ENCODE measurements around the gene ZNF559. TPM values are rescaled to one million over a fixed set of nuclear protein-coding genes. Genes with fewer than 3 reads are reported as not detected.
"Not testable (repeated sequence)": the region's sequence is repeated elsewhere in the genome, so short reads cannot be mapped to it uniquely, and the experiment has no call there.

The ZNF559 gene
- total RNA-seq = 10 to 100 TPM in 3 of 4 donors, 1 to 10 TPM in 1; 5.3 to 60.1 (median 30.2) TPM

DNA sequence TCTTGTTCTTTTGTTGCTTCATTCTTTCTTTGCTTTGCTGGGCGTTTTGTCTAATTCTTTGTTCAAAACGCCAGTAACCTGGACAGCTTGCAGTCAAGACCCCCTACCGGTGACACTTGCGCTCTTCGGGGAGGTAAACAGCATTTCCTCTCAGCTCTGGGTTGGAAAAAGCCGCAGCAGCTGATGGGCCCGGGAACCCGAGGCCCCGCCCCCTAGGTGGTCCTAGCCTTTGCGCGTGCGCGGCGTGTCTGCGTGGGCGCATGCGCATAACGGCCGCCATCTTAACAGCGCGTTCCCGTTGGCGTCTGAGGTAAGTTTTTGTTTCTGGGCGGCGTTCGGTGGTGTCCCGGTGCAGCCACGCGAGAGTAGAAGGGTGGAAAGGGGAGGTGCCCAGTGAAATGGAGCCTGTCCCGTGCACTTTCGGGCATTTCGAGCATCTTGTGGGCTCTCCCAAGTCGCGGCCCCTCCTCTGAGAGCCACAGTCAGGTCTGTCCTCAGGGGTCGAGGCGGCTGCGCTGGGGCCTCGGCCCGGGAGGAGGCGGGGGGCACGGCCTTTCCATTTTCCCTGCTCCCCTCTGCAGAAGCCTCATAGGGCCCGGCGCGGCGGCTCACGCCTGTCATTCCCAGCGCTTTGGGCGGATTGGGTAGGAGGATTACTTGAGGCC lies at the start of gene ZNF559:
TSS of gene ZNF559 (plus strand) at position 261 of the 665 bp plus-strand sequence. CDS start 14,371 bp downstream, outside the sequence.
- intact Hi-C loops (cut with DNase I; ENCODE audit: low total_unique reads) = no loop called here

DNA sequence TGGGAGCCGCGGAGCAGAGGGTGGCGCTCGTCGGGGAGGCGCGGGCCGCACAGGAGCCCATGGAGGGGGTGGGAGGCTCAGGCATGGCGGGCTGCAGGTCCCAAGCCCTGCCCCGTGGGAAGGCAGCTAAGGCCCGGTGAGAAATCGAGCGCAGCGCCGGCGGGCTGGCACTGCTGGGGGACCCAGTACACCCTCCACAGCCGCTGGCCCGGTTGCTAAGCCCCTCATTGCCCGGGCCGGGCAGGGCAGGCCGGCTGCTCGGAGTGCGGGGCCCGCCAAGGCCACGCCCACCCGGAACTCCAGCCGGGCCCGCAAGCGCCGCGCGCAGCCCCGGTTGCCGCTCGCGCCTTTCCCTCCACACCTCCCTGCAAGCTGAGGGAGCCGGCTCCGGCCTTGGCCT lies 40.5 kb upstream of the ZNF559 start:
- intact Hi-C loops (cut with DNase I; ENCODE audit: low total_unique reads) = not testable (repeated sequence)

More for the DNA sequence above, at the start of gene ZNF559:
- peaks cover 5 to 22% of the 10 kb centered on the region in 2 donors for H3K9me3 ChIP-seq
- peak within 1 kb of the TSS; percentile 90 to 91 for H3K27ac ChIP-seq
- DNase-seq = peak; percentile 92 to 96
- H3K4me3 ChIP-seq = peak within 1 kb of the TSS; percentile 77 to 90
- peaks cover 0 to 4% of the 10 kb centered on the region in 2 donors for H3K4me1 ChIP-seq
- TF ChIP-seq POLR2A (IDR thresholded peaks at IDR 0.05) = peak; percentile 17 to 19
- peak; percentile 8 to 35 (median 20) for TF ChIP-seq CTCF (IDR thresholded peaks at IDR 0.05)
- no peaks in the 10 kb centered on the region for H3K36me3 ChIP-seq
- H3K27me3 ChIP-seq = no peaks in the 10 kb centered on the region

GRCh38 chr19:9289231-9289884 lies 34.6 kb upstream of the ZNF559 start:
- TF ChIP-seq CTCF (IDR thresholded peaks at IDR 0.05) (no peak), POLR2A (IDR thresholded peaks at IDR 0.05) (no peak)
- H3K27me3 ChIP-seq = no peaks in the 10 kb centered on the region
- no peak overlapping the region for H3K27ac ChIP-seq
- no peaks in the 10 kb centered on the region for H3K4me1 ChIP-seq
- peaks cover 0 to 57% of the 10 kb centered on the region in 2 donors for H3K9me3 ChIP-seq
- DNase-seq = no peak
- H3K36me3 ChIP-seq = no peaks in the 10 kb centered on the region
- H3K4me3 ChIP-seq = no peak overlapping the region
- intact Hi-C loops (cut with DNase I; ENCODE audit: low total_unique reads) = no loop called here

More for the DNA sequence above, 40.5 kb upstream of the ZNF559 start:
- not testable (repeated sequence) for H3K4me1 ChIP-seq, DNase-seq, H3K4me3 ChIP-seq, H3K36me3 ChIP-seq, H3K27ac ChIP-seq, H3K27me3 ChIP-seq
- peaks cover 0 to 12% of the 10 kb centered on the region in 2 donors for H3K9me3 ChIP-seq

DNA sequence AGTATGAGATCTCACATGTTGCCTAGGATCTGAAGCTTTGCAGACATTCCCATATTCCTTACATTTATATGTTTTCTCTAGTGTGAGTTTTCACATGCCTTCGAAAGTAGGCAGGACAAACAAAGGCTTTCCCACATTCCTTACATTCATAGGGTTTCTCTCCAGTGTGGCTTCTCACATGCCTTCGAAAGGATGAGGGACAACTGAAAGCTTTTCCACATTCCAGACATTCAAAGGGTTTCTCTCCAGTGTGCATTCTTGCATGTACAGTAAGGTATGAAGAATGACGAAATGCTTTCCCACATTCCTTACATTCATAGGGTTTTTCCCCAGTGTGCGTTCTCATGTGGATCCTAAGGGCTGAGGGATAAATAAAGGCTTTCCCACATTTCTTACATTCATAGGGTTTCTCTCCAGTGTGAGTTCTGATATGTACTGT lies 28.5 kb upstream of the ZNF559 start:
- Histone ChIP-seq H3K27ac (no peak overlapping the region), H3K4me1 (no peaks in the 10 kb centered on the region), H3K4me3 (no peak overlapping the region), H3K36me3 (no peaks in the 10 kb centered on the region), H3K27me3 (no peaks in the 10 kb centered on the region), H3K9me3 (peaks cover 0 to 90% of the 10 kb centered on the region in 2 donors)
- TF ChIP-seq CTCF (IDR thresholded peaks at IDR 0.05) = no peak
- TF ChIP-seq POLR2A (IDR thresholded peaks at IDR 0.05) = no peak
- intact Hi-C loops (cut with DNase I; ENCODE audit: low total_unique reads) = no loop called here
- DNase-seq = no peak

DNA sequence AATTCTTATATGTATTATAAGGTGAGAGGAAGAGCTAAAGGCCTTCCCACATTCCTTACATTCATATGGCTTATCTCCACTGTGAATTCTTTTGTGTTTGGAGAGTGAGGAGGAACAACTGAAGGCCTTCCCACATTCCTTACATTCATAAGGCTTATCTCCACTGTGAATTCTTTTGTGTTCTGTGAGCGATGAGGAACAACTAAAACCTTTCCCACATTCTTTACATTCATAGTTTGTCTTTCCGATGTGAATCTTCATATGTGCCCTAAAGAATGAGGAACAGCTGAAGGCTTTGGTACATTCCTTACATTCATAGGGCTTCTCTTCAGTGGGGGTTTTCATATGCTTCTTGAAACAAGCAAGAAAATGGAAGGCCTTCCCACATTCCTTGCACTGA lies 27.6 kb upstream of the ZNF559 start:
- no peak overlapping the region for H3K27ac ChIP-seq
- no peaks in the 10 kb centered on the region for H3K27me3 ChIP-seq
- H3K4me1 ChIP-seq = no peaks in the 10 kb centered on the region
- H3K9me3 ChIP-seq = peaks cover 0 to 97% of the 10 kb centered on the region in 2 donors
- intact Hi-C loops (cut with DNase I; ENCODE audit: low total_unique reads) = no loop called here
- H3K36me3 ChIP-seq = no peaks in the 10 kb centered on the region
- no peak overlapping the region for H3K4me3 ChIP-seq
- DNase-seq = no peak
- TF ChIP-seq CTCF (IDR thresholded peaks at IDR 0.05) (no peak), POLR2A (IDR thresholded peaks at IDR 0.05) (no peak)

Measured in uterus (tissue), 4 donors.